SK-N-SH treated with all-trans-retinoic acid at 6 μM for 48 hours (cell line): Measurements from ENCODE around the gene TIAM2.
A peak's percentile ranks its signal among the peaks of the same experiment; 100 is the strongest.

Experiments used
- ATAC-seq: fragments of 200-7000 bp; cut with Tn5 transposase; 3 replicates; pipeline ENCODE4 v1.9.1; 2020; ENCODE audit warnings: mild to moderate bottlenecking, moderate library complexity
- ARNTL ChIP-seq: fragments of 450-650 bp; formaldehyde crosslinking; IDR thresholded peaks from 2 replicates; pipeline ENCODE4 v1.5.0; 2020; ENCODE audit warnings: low read depth, mild to moderate bottlenecking, moderate library complexity, borderline replicate concordance
- BACH2 ChIP-seq: fragments of 250-450 bp; sonication (Bioruptor Pico); IDR thresholded peaks from 2 replicates; pipeline ENCODE4 v1.9.0; 2021; ENCODE audit warnings: mild to moderate bottlenecking, borderline replicate concordance
- CSDC2 ChIP-seq: fragments of 250-450 bp; sonication (Bioruptor Pico); IDR thresholded peaks from 2 replicates; pipeline ENCODE4 v1.5.0; 2020; ENCODE audit warnings: mild to moderate bottlenecking, moderate library complexity
- ESRRG ChIP-seq: fragments of 250-450 bp; sonication (Bioruptor Pico); IDR thresholded peaks from 2 replicates; pipeline ENCODE4 v1.6.1; 2021; ENCODE audit warnings: mild to moderate bottlenecking
- GLIS3 ChIP-seq: fragments of 250-450 bp; sonication (Bioruptor Pico); IDR thresholded peaks from 2 replicates; pipeline ENCODE4 v1.5.0; 2020; ENCODE audit warnings: mild to moderate bottlenecking, moderate library complexity
- ISL1 ChIP-seq: fragments of 250-450 bp; sonication (Bioruptor Pico); IDR thresholded peaks from 2 replicates; pipeline ENCODE4 v2.1.2; 2022; ENCODE audit warnings: mild to moderate bottlenecking, moderate library complexity
- OSR1 ChIP-seq: fragments of 250-450 bp; sonication (Bioruptor Pico); IDR thresholded peaks from 2 replicates; pipeline ENCODE4 v1.8.0; 2022; ENCODE audit warnings: moderate library complexity, mild to moderate bottlenecking, inconsistent platforms
- RARB ChIP-seq: fragments of 250-450 bp; sonication (Bioruptor Pico); IDR thresholded peaks from 2 replicates; pipeline ENCODE4 v1.8.0; 2021; ENCODE audit warnings: mild to moderate bottlenecking, moderate library complexity
- SNAI2 ChIP-seq: fragments of 250-450 bp; sonication (Bioruptor Pico); IDR thresholded peaks from 2 replicates; pipeline ENCODE4 v1.5.0; 2020; ENCODE audit warnings: mild to moderate bottlenecking, moderate library complexity
- TCF4 ChIP-seq: fragments of 250-450 bp; sonication (Bioruptor Pico); IDR thresholded peaks from 2 replicates; pipeline ENCODE4 v1.8.0; 2021; ENCODE audit warnings: mild to moderate bottlenecking, moderate library complexity, borderline replicate concordance
- TOX ChIP-seq: fragments of 250-450 bp; sonication (Bioruptor Pico); IDR thresholded peaks from 2 replicates; pipeline ENCODE4 v1.8.0; 2021; ENCODE audit warnings: mild to moderate bottlenecking, moderate library complexity, borderline replicate concordance
- ZC3H10 ChIP-seq: fragments of 250-450 bp; sonication (Bioruptor Pico); IDR thresholded peaks from 2 replicates; pipeline ENCODE4 v1.5.1; 2021; ENCODE audit warnings: mild to moderate bottlenecking, moderate library complexity
- ZNF565 ChIP-seq: fragments of 450-650 bp; formaldehyde crosslinking; conservative IDR thresholded peaks from 2 replicates; pipeline ENCODE4 v1.5.0; 2020; ENCODE audit warnings: low read depth, mild to moderate bottlenecking, moderate library complexity
- ZNF70 ChIP-seq: fragments of 450-650 bp; formaldehyde crosslinking; IDR thresholded peaks from 2 replicates; pipeline ENCODE4 v1.5.0; 2020; ENCODE audit warnings: mild to moderate bottlenecking, moderate library complexity
- ZNF8 ChIP-seq: fragments of 450-650 bp; formaldehyde crosslinking; IDR thresholded peaks from 2 replicates; pipeline ENCODE4 v1.5.0; 2020; ENCODE audit warnings: mild to moderate bottlenecking, moderate library complexity
- TF ChIP-seq, protein P1 (sequence below): fragments of 250-450 bp; sonication (Bioruptor Pico); IDR thresholded peaks from 2 replicates; pipeline ENCODE4 v1.5.0; 2020; ENCODE audit warnings: mild to moderate bottlenecking, moderate library complexity
- TF ChIP-seq, protein P2 (sequence below): fragments of 250-450 bp; sonication (Bioruptor Pico); IDR thresholded peaks from 2 replicates; pipeline ENCODE4 v1.5.1; 2021; ENCODE audit warnings: mild to moderate bottlenecking, moderate library complexity
- TF ChIP-seq, protein P3 (sequence below): fragments of 250-450 bp; sonication (Bioruptor Pico); IDR thresholded peaks from 2 replicates; pipeline ENCODE4 v1.8.0; 2020; ENCODE audit warnings: mild to moderate bottlenecking, moderate library complexity, borderline replicate concordance
- TF ChIP-seq, protein P4 (sequence below): fragments of 250-450 bp; sonication (Bioruptor Pico); IDR thresholded peaks from 2 replicates; pipeline ENCODE4 v1.5.1; 2020; ENCODE audit warnings: low read depth, mild to moderate bottlenecking, moderate library complexity
- TF ChIP-seq, protein P5 (sequence below): fragments of 250-450 bp; sonication (Bioruptor Pico); IDR thresholded peaks from 2 replicates; pipeline ENCODE4 v1.8.0; 2021; ENCODE audit warnings: low read depth, mild to moderate bottlenecking, moderate library complexity, borderline replicate concordance

Gene TIAM2

DNA sequence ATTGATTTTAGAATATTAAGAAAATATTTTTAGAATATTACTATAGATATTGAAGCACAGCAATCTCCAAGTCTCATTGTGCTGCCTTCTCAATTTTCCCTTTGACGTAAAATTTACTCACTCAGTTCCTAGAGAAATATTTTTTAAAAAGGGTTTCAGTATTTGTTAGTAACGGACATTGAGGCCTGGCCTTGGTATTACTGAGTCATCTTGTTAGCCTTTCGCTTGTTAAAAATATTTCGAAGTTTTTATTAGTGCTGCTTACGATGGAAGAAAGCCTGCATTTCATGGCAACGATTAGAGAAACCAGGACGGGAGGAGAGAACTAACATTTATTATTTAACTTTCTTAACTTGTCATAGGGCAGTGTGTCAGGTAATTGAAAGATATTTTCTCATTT lies 82.2 kb downstream of the TIAM2 start:
- ATAC-seq, result no peak
- TF ChIP-seq GLIS3, result no peak
- TF ChIP-seq OSR1 (CRISPR knock-in tag), result no peak
- TF ChIP-seq ZNF70 (CRISPR knock-in tag), result no peak
- no peak for TF ChIP-seq ESRRG (CRISPR knock-in tag)
- TF ChIP-seq ZC3H10 (CRISPR knock-in tag), result no peak
- no peak for TF ChIP-seq ZNF565 (CRISPR knock-in tag)
- TF ChIP-seq, protein P1, sequence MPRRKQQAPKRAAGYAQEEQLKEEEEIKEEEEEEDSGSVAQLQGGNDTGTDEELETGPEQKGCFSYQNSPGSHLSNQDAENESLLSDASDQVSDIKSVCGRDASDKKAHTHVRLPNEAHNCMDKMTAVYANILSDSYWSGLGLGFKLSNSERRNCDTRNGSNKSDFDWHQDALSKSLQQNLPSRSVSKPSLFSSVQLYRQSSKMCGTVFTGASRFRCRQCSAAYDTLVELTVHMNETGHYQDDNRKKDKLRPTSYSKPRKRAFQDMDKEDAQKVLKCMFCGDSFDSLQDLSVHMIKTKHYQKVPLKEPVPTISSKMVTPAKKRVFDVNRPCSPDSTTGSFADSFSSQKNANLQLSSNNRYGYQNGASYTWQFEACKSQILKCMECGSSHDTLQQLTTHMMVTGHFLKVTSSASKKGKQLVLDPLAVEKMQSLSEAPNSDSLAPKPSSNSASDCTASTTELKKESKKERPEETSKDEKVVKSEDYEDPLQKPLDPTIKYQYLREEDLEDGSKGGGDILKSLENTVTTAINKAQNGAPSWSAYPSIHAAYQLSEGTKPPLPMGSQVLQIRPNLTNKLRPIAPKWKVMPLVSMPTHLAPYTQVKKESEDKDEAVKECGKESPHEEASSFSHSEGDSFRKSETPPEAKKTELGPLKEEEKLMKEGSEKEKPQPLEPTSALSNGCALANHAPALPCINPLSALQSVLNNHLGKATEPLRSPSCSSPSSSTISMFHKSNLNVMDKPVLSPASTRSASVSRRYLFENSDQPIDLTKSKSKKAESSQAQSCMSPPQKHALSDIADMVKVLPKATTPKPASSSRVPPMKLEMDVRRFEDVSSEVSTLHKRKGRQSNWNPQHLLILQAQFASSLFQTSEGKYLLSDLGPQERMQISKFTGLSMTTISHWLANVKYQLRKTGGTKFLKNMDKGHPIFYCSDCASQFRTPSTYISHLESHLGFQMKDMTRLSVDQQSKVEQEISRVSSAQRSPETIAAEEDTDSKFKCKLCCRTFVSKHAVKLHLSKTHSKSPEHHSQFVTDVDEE (CRISPR knock-in tag), result no peak
- no peak for TF ChIP-seq TOX
- TF ChIP-seq SNAI2 (CRISPR knock-in tag), result no peak
- no peak for TF ChIP-seq ISL1 (CRISPR knock-in tag)
- no peak for TF ChIP-seq BACH2 (CRISPR knock-in tag)
- TF ChIP-seq, protein P2, sequence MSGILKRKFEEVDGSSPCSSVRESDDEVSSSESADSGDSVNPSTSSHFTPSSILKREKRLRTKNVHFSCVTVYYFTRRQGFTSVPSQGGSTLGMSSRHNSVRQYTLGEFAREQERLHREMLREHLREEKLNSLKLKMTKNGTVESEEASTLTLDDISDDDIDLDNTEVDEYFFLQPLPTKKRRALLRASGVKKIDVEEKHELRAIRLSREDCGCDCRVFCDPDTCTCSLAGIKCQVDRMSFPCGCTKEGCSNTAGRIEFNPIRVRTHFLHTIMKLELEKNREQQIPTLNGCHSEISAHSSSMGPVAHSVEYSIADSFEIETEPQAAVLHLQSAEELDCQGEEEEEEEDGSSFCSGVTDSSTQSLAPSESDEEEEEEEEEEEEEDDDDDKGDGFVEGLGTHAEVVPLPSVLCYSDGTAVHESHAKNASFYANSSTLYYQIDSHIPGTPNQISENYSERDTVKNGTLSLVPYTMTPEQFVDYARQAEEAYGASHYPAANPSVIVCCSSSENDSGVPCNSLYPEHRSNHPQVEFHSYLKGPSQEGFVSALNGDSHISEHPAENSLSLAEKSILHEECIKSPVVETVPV (CRISPR knock-in tag), result no peak
- no peak for TF ChIP-seq RARB (CRISPR knock-in tag)
- TF ChIP-seq CSDC2, result no peak

DNA sequence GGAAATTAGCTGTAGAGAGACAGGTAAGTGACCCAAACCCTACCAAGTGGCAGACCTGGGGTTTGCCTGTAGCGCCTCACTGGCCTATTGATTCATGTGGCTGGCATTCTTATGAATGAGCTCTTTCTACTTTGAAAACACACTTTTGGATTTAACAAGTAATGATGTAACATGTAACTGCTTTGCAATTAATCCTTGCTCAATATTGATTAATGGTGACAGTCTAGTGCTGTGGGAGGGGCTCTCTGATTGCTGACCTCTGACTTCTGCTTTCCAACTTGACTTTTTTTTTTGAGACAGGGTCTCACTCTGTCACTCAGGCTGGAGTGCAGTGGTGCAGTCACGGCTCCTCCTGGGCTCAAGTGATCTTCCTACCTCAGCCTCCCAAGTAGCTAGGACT lies 82.7 kb downstream of the TIAM2 start:
- TF ChIP-seq, protein P3, sequence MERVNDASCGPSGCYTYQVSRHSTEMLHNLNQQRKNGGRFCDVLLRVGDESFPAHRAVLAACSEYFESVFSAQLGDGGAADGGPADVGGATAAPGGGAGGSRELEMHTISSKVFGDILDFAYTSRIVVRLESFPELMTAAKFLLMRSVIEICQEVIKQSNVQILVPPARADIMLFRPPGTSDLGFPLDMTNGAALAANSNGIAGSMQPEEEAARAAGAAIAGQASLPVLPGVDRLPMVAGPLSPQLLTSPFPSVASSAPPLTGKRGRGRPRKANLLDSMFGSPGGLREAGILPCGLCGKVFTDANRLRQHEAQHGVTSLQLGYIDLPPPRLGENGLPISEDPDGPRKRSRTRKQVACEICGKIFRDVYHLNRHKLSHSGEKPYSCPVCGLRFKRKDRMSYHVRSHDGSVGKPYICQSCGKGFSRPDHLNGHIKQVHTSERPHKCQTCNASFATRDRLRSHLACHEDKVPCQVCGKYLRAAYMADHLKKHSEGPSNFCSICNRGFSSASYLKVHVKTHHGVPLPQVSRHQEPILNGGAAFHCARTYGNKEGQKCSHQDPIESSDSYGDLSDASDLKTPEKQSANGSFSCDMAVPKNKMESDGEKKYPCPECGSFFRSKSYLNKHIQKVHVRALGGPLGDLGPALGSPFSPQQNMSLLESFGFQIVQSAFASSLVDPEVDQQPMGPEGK (CRISPR knock-in tag), result no peak
- TF ChIP-seq CSDC2 (no peak), TCF4 (CRISPR knock-in tag) (no peak), RARB (CRISPR knock-in tag) (no peak)
- no peak for ATAC-seq

DNA sequence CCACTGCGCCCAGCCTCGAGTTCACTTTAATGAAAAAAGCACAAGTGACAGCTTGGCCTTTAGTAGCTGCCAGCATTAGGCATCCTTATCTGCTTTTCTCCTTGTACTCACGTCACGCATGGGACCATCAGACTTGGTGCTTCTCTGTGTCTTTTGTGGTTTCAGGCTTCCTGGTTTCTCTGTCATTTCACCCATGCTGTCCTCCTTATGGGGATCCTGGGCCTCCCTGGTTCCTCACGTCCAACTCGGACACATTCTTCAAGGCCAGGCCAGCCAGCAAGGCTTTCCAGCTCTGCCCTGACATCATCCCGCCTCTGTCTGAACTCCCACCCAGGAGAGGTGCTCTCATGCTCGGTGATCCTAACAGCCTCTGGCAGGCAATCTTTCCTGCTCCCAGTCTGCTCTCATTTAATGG lies 83.2 kb downstream of the TIAM2 start:
- peak; percentile 69 for ATAC-seq
- TF ChIP-seq, protein P1 (CRISPR knock-in tag), result no peak
- TF ChIP-seq TCF4 (CRISPR knock-in tag) (no peak), ZC3H10 (CRISPR knock-in tag) (no peak), GLIS3 (no peak), ARNTL (no peak), ESRRG (CRISPR knock-in tag) (no peak), ISL1 (CRISPR knock-in tag) (no peak), TOX (no peak), ZNF8 (CRISPR knock-in tag) (no peak), BACH2 (CRISPR knock-in tag) (no peak), ZNF70 (CRISPR knock-in tag) (no peak), ZNF565 (CRISPR knock-in tag) (no peak), CSDC2 (no peak), OSR1 (CRISPR knock-in tag) (no peak), RARB (CRISPR knock-in tag) (no peak)
- TF ChIP-seq, protein P4, sequence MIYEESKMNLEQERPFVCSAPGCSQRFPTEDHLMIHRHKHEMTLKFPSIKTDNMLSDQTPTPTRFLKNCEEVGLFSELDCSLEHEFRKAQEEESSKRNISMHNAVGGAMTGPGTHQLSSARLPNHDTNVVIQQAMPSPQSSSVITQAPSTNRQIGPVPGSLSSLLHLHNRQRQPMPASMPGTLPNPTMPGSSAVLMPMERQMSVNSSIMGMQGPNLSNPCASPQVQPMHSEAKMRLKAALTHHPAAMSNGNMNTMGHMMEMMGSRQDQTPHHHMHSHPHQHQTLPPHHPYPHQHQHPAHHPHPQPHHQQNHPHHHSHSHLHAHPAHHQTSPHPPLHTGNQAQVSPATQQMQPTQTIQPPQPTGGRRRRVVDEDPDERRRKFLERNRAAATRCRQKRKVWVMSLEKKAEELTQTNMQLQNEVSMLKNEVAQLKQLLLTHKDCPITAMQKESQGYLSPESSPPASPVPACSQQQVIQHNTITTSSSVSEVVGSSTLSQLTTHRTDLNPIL, result no peak
- TF ChIP-seq, protein P2 (CRISPR knock-in tag), result no peak
- TF ChIP-seq, protein P5, sequence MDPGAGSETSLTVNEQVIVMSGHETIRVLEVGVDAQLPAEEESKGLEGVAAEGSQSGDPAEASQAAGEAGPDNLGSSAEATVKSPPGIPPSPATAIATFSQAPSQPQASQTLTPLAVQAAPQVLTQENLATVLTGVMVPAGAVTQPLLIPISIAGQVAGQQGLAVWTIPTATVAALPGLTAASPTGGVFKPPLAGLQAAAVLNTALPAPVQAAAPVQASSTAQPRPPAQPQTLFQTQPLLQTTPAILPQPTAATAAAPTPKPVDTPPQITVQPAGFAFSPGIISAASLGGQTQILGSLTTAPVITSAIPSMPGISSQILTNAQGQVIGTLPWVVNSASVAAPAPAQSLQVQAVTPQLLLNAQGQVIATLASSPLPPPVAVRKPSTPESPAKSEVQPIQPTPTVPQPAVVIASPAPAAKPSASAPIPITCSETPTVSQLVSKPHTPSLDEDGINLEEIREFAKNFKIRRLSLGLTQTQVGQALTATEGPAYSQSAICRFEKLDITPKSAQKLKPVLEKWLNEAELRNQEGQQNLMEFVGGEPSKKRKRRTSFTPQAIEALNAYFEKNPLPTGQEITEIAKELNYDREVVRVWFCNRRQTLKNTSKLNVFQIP (CRISPR knock-in tag), result no peak
- TF ChIP-seq, protein P3 (CRISPR knock-in tag), result no peak
